Omental fat pad (tissue), 4 donors: ENCODE data around the gene HTR3E. TPM values are rescaled to one million over a fixed set of nuclear protein-coding genes. Genes with fewer than 3 reads are reported as not detected.
"Not testable (repeated sequence)": the region's sequence is repeated elsewhere in the genome, so short reads cannot be mapped to it uniquely, and the experiment has no call there.

Source experiments
- ATAC-seq: fragments of 150-250 bp; one replicate; pipeline ENCODE4 v1.9.1; 2016; ENCODE audit warnings: mild to moderate bottlenecking, moderate library complexity; ENCODE audit not compliant: low FRiP score
- DNase-seq: peaks from one replicate; pipeline ENCODE4 v3.0.0-alpha.2; 2019; ENCODE audit warnings: low spot score
- total RNA-seq, 4 donors: library from RNA; depleted of rRNA; stranded (reverse); fragments of >200 nt; gene quantifications; one replicate each; pipeline ENCODE4 v1.1.0, GENCODE V29; 2016
- TF ChIP-seq, protein P1 (sequence below), 3 donors: fragments of 450-650 bp; IDR thresholded peaks; one replicate each; pipeline ENCODE4 v1.5.1; 2016 to 2017; ENCODE audit warnings: antibody characterized with exemption in 3 of 3, mild to moderate bottlenecking in 3 of 3, moderate library complexity in 2 of 3

The HTR3E gene
- total RNA-seq, 4 donors from 2014 or later = not detected

DNA sequence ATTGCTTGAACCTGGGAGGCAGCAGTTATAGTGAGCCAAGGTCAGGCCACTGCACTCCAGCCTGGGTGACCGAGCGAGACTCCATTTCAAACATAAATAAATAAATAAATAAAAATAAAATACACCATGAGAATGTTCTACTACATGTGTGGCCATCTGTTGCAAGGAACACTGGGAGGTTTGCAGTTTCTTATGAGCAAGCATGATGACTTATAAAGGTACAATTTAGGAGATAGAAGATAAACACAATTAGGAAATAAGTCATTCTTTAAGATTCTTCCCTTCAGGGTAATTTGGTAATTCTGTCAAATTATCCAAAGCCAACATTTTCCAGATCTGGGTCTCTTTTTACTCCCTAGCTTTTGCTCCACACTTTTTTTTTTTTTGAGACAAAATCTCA is 30.7 kb upstream of the HTR3E start:
- TF ChIP-seq, protein P1, sequence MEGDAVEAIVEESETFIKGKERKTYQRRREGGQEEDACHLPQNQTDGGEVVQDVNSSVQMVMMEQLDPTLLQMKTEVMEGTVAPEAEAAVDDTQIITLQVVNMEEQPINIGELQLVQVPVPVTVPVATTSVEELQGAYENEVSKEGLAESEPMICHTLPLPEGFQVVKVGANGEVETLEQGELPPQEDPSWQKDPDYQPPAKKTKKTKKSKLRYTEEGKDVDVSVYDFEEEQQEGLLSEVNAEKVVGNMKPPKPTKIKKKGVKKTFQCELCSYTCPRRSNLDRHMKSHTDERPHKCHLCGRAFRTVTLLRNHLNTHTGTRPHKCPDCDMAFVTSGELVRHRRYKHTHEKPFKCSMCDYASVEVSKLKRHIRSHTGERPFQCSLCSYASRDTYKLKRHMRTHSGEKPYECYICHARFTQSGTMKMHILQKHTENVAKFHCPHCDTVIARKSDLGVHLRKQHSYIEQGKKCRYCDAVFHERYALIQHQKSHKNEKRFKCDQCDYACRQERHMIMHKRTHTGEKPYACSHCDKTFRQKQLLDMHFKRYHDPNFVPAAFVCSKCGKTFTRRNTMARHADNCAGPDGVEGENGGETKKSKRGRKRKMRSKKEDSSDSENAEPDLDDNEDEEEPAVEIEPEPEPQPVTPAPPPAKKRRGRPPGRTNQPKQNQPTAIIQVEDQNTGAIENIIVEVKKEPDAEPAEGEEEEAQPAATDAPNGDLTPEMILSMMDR (IDR thresholded peaks at IDR 0.05) = no peak
- DNase-seq = no peak
- ATAC-seq = no peak

- no peak for DNase-seq
- TF ChIP-seq, protein P1 (IDR thresholded peaks at IDR 0.05) = no peak
- no peak for ATAC-seq
Measured at GRCh38 chr3:184067573-184068055, 29.2 kb upstream of the HTR3E start.

DNA sequence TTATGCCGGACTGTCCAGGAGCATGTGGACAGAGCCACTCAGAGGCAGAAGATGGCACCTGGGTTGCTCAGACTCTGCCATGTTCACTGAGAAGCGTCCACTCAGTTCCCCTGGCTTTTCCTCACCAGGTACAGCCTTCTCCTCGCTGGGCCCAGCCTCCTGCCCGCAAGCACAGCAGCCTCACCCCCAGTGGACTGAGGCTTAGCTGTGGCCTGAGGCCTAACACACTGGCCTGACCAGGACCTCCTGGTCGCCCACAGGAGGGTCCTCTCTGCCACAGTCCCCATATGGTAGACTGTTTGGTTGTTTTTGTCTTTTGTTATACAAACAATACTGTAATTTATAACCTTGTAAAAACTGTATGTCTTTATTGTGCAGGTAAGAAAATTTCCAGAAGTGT is 28.5 kb upstream of the HTR3E start:
- TF ChIP-seq, protein P1 (IDR thresholded peaks at IDR 0.05) = no peak
- no peak for DNase-seq
- no peak for ATAC-seq

- DNase-seq, ATAC-seq: not testable (repeated sequence)
Measured at GRCh38 chr3:184071142-184071541, 25.7 kb upstream of the HTR3E start.

- ATAC-seq (no peak), DNase-seq (no peak)
Measured at GRCh38 chr3:184073621-184074020, 23.2 kb upstream of the HTR3E start.

DNA sequence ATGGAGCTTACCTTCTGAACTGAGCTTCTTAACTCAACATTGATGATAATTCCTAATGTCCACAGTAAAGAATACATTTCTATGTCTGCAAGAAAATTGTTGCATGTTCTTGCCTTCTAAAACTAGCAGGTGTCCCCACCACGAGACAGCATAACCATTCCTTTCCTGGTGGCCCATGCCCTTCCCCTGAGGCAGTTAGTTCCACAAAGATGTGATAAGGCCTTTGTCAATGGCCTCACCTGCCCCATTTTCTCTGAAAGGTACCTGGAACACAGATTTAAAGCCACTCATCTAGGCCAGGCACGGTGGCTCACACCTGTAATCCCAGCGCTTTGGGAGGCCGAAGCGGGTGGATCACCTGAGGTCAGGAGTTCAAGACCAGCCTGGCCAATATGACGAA is 21.0 kb upstream of the HTR3E start:
- DNase-seq (no peak), ATAC-seq (no peak)
- TF ChIP-seq, protein P1 (IDR thresholded peaks at IDR 0.05) = no peak

More at GRCh38 chr3:184073621-184074020, 23.2 kb upstream of the HTR3E start:
- TF ChIP-seq, protein P1 (IDR thresholded peaks at IDR 0.05) = no peak

DNA sequence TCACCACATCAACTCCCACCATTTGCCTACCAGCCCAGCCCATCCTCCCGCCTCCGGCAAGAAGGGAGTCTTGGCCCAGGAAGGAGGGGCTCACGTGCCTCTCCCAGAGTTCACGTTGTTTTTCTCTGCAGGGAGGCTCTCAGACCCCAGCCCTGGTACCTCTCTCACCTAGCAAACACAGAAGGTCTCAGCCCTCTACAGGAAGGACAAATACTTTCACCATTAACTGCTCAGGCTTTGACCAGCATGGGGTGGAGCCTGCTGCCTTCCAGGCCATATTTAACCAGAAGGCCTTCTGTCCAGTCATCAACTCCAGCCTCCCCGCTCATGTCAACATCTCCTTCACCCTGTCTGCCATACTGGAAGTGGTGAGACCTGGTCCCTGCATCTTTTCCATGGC is 19.0 kb upstream of the HTR3E start:
- TF ChIP-seq, protein P1 (IDR thresholded peaks at IDR 0.05) = no peak
- ATAC-seq = no peak

DNA sequence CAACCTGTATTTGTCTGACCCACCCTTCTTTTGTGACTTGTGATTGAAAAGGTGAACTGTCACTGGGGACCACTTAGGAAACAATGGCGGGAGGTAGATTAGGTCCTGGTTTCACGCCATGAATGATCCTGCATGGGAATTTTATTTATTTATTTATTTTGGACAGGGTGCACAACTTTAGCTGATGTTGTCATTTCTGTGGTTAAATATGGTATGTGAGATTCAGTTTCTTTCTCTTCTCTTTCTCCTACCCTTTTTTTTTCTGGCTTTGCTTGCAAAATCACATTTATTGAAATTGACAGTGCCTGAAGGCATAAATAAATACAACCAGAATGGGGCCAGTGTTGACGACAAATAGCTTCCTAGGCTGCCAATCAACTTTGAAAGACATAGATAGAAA is 18.0 kb upstream of the HTR3E start:
- TF ChIP-seq, protein P1 (IDR thresholded peaks at IDR 0.05) = no peak
- no peak for DNase-seq
- no peak for ATAC-seq

More for the DNA sequence above, 19.0 kb upstream of the HTR3E start:
- no peak for DNase-seq
